ENCODE measurements around the gene NUBPL.

DNA sequence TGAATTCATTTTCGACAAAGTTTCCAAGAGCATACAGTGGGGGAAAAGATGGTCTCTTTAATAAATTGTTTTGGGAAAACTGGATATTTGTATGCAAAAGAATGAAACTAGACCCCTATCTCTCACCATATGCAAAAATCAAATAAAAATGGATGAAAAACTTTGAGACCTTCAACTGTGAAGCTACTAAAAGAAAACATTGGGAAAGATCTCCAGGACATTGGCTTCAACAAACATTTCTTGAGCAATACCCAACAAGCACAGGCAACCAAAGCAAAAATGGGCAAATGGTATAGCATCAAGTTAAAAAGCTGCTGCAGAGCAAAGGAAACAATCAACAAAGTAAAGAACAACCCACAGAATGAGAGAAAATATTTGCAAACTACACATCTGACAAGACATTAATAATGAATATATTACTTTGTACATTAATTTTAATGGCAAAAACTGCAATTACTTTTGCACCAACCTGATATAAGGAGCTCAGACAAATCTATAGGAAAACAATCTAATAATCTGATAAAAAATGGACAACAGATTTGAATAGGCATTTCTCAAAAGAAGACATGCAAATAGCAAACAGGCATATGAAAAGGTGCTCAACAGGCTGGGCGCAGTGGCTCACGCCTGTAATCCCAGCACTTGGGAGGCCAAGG lies 50.7 kb downstream of the NUBPL start:
- TF ChIP-seq, protein P1, sequence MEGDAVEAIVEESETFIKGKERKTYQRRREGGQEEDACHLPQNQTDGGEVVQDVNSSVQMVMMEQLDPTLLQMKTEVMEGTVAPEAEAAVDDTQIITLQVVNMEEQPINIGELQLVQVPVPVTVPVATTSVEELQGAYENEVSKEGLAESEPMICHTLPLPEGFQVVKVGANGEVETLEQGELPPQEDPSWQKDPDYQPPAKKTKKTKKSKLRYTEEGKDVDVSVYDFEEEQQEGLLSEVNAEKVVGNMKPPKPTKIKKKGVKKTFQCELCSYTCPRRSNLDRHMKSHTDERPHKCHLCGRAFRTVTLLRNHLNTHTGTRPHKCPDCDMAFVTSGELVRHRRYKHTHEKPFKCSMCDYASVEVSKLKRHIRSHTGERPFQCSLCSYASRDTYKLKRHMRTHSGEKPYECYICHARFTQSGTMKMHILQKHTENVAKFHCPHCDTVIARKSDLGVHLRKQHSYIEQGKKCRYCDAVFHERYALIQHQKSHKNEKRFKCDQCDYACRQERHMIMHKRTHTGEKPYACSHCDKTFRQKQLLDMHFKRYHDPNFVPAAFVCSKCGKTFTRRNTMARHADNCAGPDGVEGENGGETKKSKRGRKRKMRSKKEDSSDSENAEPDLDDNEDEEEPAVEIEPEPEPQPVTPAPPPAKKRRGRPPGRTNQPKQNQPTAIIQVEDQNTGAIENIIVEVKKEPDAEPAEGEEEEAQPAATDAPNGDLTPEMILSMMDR (IDR thresholded peaks at IDR 0.05): no peak
- TF ChIP-seq PHF8 (IDR thresholded peaks at IDR 0.05; ENCODE audit: borderline replicate concordance, low read depth) (no peak), MYC (IDR thresholded peaks at IDR 0.05; ENCODE audit: borderline replicate concordance, low read length) (no peak), RCOR1 (IDR thresholded peaks at IDR 0.05; ENCODE audit: low read depth, low read length) (no peak), ZC3H11A (IDR thresholded peaks at IDR 0.05) (no peak), POLR2AphosphoS2 (conservative IDR thresholded peaks at IDR 0.05; ENCODE audit: low read length) (no peak), POLR2A (IDR thresholded peaks at IDR 0.05; ENCODE audit: low read length) (no peak), BCL3 (IDR thresholded peaks at IDR 0.05) (no peak), HOXA7 (CRISPR knock-in tag; IDR thresholded peaks at IDR 0.05) (no peak)
- TF ChIP-seq, protein P2, sequence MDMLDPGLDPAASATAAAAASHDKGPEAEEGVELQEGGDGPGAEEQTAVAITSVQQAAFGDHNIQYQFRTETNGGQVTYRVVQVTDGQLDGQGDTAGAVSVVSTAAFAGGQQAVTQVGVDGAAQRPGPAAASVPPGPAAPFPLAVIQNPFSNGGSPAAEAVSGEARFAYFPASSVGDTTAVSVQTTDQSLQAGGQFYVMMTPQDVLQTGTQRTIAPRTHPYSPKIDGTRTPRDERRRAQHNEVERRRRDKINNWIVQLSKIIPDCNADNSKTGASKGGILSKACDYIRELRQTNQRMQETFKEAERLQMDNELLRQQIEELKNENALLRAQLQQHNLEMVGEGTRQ (IDR thresholded peaks at IDR 0.05): no peak

Measured in A549 (cell line).